COLO668 (cell line): ENCODE measurements around the gene ADPRM.
"Not testable (repeated sequence)": the region's sequence is repeated elsewhere in the genome, so short reads cannot be mapped to it uniquely, and the experiment has no call there.

Source experiments
- DNase-seq: peaks from one replicate; lab custom pipeline; 2025; ENCODE audit not compliant: unreplicated experiment; lab: John Stamatoyannopoulos, UW

ADPRM gene

DNA sequence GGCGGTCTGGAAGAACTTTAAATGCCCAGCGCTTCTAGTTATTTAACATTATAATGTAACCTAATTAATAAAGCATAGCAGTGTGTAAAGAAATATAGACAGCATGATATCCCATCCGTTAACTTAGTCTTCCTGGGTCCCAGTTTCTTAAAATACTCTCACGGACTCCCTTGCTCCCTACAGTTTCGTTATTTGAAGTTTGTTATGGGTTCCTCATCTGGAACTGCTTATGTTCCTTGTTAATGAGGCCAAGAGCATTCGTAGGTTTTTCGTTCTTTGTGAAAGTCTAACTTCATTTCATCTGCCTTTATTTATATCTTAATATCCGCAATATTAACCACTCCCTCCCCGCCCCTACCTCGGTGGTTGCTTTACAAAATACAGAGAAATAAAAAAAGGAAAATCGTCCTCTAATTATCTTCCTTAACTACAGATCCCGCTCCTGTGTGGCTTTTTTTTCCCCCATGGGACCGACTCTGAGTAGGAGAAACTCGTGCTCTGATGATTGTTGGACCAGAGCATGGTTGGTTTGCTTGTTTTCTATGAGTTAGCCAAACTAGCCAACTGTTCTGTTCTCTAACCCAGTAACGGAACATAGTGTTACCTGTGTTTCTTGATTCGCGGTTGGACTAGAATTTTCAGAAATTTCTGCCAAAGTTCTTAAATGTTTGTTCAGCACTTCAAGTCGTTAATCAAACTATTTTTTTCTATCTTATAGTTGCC, 863 bp downstream of the ADPRM start:
- no peak for DNase-seq

DNA sequence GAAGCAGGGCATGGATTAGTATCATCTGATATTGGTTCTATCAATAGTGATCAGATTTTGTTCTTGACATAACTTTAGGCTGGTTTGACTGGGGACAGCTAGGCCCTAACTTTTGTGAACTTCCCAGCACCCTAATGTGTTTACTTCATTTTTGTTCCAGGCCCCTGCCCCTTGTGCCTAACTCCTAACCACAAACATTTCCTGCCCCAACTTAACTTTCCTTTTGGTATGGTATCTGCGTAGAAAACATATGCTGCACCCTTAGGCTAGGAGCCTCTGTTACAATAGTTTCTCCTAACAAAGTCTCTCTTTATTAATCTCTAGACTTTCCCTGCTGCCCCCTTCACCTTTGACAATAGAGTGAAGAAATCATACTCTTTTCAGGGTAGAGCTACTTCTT, 2.5 kb downstream of the ADPRM start:
- DNase-seq, result no peak

DNA sequence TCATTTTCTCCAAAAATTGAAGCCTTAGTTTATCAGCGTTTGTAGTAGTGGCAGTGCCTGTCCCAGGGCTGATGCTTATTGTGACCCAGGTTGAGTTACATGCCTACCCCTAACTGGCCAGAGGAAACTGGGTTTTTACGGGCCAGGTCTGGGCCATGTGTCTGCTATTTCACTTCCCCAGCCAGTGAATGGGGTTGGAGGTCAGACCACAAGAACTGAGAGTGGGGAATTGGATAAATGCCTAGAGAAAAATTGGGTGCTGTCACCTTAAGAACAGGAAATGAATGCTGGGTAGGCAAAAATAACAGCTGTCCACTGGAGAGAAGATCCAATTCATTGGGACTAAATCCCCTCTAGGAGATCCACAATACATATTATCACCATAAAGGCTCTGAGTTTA, 5.2 kb downstream of the ADPRM start:
- DNase-seq, result no peak

DNA sequence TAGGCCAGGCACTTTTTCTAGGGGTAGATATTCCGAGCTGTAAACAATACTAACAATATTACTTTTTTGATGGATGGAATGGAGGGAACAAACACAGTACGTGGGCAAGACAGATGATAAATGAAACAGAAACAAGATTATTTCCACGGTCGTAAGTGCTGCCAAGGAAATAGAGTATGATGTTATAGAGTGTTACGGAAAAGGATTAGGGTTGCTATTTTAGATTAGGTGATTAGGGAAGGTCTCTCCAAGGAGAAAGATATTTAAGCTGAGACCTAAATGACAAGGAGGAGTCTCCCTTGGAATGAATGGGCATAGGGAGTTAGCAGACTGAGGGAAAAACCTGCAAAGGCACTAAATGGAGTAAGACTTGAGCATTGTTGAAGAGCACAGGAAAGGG, 8.3 kb downstream of the ADPRM start:
- DNase-seq, result no peak

DNA sequence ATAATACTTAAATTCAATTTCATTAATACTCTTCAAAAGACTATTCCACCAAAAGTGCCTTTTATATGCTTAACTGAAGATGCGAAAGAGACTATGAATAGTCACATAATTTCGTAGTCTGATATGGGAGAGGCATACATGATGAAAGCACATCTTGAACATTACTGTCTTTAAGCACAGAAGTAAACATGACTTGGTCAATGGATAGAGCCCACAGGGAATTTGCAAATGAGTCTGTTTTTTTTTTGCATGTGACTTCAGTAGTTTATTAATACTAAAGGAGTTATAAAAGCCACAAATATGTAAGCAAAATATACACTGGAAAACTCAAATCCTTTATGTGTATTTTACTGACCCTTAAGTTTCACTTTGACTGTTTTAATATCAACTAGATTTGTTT, 15.9 kb downstream of the ADPRM start:
- DNase-seq, result no peak

DNA sequence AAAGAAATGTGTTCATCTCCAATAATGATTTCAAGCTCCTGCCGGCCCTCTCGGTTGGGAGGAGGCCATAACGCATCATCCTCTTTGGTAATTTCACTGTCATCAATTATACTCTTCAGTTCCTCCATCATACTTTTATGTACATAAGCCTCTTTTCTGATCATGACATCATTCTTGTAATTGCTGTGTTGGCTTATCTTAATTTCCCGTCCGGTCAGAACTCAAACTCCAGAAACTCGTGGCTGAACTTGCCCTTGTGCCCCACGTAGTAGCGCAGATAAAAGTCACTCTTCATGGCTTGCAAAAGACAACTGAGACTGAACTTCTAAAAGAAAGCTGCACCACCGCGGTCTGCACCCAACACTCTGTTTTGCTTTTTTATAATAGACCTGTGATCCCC, 18.8 kb downstream of the ADPRM start:
- no peak for DNase-seq

DNA sequence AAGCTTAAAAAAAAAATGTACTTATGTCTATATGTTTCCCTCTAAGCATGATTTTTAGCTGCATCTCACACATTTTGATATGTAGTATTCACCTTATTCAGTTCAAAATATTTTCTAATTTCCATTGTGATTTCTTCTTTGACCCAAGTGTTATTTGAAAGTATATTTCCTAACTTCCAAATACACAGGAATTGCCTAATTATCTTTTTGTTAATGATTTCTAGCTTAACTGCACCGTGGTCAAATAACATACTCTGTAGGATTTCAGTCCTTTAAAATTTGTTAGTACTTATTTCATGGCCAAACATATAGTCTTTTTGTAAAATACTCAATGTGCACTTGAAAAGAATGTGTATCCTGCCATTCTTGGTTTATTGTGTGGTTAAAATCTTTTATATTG, 21.2 kb downstream of the ADPRM start:
- DNase-seq, result no peak

DNA sequence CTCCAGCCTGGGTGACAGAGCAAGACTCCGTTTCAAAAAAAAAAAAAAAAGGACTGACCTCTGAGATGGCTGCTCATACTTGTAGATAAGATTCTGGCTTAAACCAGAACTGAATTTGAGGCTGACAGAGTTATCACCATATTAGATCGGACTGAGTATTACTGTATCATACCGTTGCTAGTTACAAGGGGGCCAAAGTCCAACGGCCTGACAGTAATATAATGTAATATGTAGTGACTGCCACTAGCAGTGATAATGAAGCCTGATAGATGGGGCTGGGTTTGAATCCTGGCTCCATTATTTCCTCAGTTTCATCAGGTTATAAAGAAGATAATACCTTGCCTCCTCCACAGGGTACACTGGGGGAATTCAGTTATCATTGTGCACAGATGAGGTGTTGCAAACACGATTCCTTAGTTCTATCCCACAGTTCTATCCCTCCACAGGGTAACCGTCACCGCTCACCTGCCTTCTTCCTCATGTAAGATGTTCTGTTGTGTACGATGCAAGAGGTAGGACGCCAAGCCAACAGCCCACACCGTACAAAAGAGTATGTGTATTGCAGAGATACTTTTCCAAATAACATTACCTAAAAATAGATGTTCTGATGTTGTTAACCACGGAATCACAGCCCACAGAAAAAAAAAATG, 27.3 kb downstream of the ADPRM start:
- no peak for DNase-seq

DNA sequence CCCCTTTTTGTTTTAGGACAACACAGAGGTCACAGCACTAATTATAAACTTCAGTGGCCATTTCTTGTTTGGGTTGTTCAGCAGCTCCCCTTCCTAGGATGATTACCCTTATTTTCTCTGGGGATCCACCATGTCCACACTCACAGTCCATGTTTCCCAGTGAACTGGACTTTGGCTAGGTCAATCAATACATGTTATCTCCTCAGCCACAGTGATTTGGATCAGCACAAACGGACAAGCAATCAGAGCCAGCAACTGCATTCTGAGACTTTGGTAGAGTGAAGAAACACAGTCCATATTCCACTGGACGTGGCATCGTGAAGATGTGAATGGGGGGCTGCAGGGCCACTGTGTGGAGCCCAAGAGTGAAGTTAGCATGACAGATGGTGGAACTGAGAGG, 27.9 kb downstream of the ADPRM start:
- no peak for DNase-seq

DNA sequence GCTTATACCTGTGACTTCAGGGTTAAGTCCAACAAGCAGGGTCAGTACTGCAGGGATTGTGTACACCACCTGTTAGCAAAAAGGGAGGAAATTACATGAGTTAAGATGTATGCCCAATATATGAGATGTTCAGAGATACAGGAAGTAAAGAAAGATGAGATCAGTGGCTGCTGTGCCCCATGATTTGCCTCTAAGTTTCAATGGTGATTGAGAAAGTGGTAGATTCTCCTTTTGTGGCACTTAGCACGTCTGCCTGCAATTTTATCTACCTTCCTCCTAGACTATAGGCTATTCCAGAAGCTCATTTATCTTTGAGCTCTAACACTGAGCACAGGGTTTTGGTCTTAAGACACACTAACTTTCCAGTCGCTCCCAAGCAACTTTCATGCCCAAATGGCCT, 28.8 kb downstream of the ADPRM start:
- no peak for DNase-seq

DNA sequence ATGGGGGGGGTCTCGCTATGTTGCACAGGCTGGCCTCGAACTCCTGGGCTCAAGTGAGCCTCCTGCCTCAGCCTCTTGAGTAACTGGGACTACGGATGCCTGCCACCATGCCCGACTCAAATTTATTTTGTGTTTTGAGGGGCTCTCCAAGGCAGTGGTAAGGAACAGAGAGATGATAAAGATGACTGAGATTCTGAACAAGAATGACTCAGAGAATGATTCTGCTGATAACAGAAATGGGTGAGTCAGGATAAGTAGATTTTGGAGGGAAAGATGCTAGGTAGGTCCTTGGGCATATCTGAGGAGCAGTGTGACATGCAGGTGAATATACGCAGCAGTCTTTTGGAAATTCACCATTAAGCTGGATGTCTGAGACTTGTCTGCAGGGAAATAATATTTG, 29.8 kb downstream of the ADPRM start:
- no peak for DNase-seq

DNA sequence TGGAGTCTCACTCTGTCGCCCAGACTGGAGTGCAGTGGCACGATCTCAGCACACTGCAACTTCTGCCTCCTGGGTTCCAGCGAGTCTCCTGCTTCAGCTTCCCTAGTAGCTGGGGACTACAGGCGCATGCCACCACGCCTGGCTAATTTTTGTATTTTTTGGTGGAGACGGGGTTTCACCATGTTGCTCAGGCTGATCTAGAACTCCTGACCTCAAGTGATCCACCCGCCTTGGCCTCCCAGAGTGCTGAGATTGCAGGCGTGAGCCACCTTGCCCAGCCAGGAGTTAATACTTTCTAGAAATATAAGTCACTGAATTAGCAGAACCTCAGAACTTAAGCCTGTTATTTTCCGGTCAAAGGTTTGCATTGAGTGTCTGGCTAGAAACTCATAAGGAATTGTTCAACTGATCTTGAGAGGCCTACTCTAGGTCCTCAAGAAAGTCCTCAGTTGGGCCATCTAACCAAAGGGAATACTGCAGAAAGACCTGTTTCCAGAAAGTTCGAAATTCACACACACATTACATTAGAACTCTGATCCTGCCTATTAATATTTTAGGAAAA, 31.0 kb downstream of the ADPRM start:
- no peak for DNase-seq

DNA sequence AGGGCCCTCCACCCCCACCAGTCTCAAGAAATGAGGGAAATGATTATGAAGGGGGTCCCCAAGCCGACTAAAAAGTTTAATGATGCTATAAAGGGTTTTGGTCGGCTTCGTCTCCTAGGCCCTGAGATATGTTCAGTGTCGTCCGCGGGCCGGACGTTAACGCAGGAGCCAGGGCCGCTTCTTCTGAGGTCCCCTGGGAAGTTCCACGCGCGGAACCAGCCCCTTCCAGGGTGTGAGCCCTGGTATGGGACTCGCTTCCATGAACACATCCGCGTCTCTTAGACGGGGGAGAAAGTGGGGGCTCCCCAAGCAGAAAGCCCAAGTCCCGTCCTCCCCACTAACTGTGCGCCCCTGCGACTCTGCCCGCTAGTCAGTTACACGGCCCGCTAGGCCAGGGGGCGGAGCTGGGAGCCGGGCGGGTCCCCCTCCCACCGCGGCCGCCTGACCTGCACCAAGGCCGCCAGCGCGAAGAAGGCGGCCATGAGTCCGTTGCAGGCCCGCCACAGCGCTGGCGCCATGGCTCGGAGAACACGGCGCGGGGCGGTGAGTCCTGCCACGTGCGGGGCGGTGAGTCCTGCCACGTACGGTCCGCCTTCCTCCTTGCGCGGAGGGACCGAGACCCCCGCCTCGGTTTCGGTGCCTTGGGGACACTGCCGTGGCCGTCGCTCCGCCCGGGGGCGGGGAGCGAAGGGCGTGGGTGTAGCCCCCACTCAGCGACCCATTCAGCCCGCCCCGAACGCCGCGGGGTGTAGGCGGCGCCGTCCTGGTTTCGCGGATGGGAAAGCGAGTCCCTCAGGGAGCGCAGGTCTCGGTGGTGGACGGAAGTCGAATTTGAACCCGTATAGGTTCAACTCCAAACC, 32.2 kb downstream of the ADPRM start, which contains the start of gene TMEM220:
Gene TMEM220, minus strand, starts transcription at position 690 of the 860 bp plus-strand sequence. Its CDS starts 172 bp downstream, at position 518.
- DNase-seq, result no peak

DNA sequence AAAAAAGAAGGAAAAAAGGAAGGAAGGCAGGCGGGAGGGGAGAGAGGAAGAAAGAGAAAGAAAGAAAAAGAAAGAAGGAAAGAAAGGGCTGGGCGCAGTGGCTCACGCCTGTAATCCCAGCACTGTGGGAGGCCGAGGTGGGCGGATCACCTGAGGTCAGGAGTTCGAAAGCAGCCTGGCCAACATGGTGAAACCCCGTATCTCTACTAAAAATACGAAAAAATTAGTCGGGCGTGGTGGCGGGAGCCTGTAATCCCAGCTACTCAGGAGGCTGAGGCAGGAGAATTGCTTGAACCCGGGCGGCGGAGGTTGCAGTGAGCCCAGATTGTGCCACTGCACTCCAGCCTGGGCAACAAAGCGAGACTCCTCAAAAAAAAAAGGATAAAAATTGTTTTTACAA, 32.9 kb downstream of the ADPRM start:
- not testable (repeated sequence) for DNase-seq

DNA sequence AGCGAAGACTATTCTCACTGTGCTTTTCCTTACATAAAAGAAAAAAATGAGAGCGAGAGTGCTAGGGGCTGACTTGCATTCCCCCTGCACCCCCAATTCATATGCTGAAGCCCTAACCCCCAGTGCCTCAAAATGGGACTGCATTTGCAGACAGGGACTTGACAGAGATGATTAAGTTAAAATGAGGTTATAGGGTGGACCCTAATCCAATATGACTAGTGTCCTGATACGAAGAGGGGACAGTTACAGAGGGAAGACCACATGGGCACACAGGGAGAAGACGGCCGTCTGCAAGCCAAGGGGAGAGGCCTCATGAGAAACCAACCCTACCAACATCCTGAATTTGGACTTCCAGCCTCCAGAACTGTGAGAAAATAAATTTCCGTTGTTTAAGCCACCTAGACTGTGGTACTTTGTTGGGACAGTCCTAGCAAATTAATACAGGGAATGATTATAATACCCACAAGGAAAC, 34.0 kb downstream of the ADPRM start:
- DNase-seq, result no peak

DNA sequence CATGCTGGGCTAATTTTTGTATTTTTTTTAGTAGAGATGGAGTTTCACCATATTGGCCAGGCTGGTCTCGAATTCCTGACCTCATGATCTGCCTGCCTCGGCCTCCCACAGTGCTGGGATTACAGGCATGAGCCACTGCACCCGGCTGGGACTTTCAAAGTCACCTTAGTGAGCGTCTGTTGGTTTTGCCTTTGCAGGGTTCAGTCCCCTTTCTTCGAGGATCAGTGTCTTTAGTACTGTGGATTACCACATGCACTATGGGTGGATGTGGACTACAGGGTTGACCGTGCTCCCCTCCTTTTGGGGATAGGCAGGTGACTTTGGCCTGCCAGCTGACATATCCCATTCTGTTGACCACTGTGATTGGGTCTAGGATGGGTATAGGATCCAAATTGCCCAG, 34.7 kb downstream of the ADPRM start:
- DNase-seq, result not testable (repeated sequence)

DNA sequence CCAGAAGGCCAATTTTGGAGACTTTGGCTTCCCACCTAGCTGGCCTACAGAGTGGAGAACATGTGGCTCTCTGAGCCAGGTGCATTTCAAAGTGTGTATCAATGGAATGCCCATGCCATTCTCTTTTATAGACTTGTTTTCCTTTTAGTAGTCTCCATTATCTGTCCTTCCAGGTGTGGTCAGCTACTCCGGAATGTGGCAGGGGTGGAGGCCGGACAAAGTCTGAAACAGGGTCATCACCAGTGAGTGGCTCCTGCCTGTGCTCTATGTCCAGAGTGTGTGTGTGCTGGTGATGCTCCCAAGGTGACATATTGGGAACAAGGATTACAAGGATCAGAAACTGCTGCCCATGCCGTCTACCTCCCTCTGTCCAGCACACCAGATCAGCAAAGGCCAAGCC, 36.3 kb downstream of the ADPRM start:
- no peak for DNase-seq

DNA sequence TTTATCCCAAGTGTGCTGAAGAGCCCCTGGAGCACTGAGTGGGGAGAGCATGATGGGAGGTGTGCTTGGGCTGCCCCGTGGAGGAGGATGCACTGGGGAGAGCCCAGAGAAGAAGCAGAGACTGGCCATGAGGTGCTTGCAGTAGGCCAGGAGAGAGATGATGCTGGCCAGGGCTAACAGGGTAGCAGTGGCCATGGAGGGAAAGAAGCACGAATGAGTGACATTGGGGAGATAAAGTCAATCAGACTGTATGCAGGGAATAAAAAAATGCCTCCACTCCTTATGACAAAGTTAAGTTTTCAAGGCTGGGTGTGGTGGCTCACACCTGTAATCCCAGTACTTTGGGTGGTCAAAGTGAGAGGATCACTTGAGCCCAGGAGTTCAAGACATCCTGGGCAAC, 37.9 kb downstream of the ADPRM start:
- DNase-seq, result no peak

DNA sequence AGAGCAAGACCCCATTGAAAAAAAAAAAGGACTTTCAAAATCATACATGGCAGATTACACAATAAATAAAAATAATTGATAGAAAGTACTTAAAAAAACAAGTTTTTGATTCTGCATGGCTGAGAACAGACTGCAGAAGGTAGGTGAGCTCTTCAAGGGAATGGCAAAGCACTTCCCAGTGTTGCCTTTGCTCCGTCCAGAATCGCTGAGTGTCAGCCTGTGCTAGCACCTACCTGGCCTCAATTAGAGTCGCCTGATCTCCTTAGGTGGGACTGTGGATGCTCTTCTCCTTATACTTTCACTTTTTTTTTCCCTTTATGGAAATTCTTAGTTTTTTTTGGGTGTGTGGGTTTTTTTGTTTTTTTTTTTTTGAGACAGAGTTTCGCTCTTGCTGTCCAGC, 38.4 kb downstream of the ADPRM start:
- DNase-seq, result no peak

DNA sequence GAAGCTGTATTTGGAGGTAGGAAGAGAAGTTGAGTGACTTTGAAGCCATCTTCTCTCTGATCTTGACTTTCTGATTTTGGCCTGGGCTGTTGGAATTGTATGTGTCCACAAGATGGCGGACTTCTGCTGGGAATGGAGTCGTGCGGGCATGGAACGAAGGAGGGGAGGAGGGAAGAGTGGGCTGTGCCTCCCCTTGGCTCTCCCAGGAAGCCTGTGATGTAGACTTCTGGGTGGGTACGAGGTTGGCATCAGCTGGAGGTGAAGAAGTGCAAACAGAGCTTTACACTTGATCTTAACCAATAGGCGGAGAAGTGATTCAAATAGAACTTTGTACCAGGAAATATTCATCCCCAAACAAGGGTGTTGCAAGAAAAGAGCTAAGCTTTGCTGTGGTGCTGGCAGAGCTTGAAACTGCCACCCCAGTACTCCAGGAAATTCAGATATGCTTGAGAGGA, 39.8 kb downstream of the ADPRM start:
- peak; percentile 0 for DNase-seq

DNA sequence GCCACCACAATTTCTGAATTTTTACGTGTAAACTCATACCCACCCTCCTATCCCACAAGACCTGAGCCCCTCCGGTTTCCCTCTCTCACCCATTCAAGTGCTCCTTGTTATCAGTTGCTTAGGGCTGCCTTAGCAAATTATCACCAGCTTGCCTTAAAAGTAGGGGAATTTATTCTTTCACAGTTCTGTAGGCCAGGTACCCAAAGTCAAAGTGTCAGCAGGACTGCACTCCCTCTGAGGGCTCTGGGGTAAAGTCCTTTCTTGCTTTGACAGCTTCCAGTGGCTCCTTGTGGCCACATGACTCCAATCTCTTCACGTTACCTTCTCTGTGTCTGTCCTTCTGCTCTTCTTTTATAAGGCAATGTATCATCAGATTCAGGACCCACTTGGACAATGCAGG, 40.3 kb downstream of the ADPRM start:
- no peak for DNase-seq
